DND-41 (cell line): Measurements from ENCODE around the gene ADPRHL1.

Experiments used
- ATAC-seq: fragments of 200-7000 bp; cut with Tn5 transposase; 3 replicates; pipeline ENCODE4 v1.9.1; 2021; ENCODE audit warnings: low read depth; ENCODE audit not compliant: insufficient read depth
- DNase-seq: peaks from one replicate; pipeline ENCODE4 v3.0.0-alpha.2; 2020
- H2AFZ ChIP-seq: 2 replicates; pipeline ENCODE4 v1.6.0; 2012; ENCODE audit warnings: low read depth, low read length
- H3K27ac ChIP-seq: 2 replicates; pipeline ENCODE4 v1.5.1; 2012; ENCODE audit warnings: low read length, inconsistent platforms
- H3K27me3 ChIP-seq: fragments of 200-600 bp; sonication (generic); 2 replicates; pipeline ENCODE4 v1.6.0; 2012; ENCODE audit warnings: low read length, mild to moderate bottlenecking, inconsistent platforms; ENCODE audit not compliant: insufficient read depth, poor library complexity
- H3K36me3 ChIP-seq: 2 replicates; pipeline ENCODE4 v1.5.1; 2012; ENCODE audit warnings: low read length, inconsistent platforms; ENCODE audit not compliant: insufficient read depth
- H3K4me1 ChIP-seq: 2 replicates; pipeline ENCODE4 v1.5.1; 2012; ENCODE audit warnings: mild to moderate bottlenecking, low read length; ENCODE audit not compliant: insufficient read depth
- H3K4me2 ChIP-seq: 2 replicates; pipeline ENCODE4 v1.6.0; 2012; ENCODE audit warnings: mild to moderate bottlenecking, moderate library complexity, low read length, inconsistent platforms; ENCODE audit not compliant: insufficient read depth
- H3K4me3 ChIP-seq, 2 experiments: fragments of 200-600 bp in 1 of 2; shearing (Covaris generic) in 1 of 2; 2 replicates each; pipeline ENCODE4 v1.5.1; 2012 to 2016; ENCODE audit warnings: inconsistent platforms in 2 of 2, low read length in 2 of 2, mild to moderate bottlenecking in 2 of 2, low read depth in 1 of 2, moderate library complexity in 1 of 2
- H3K79me2 ChIP-seq: 2 replicates; pipeline ENCODE4 v1.6.0; 2012; ENCODE audit warnings: low read length, inconsistent platforms; ENCODE audit not compliant: insufficient read depth
- H3K9ac ChIP-seq: 2 replicates; pipeline ENCODE4 v1.6.0; 2012; ENCODE audit warnings: low read depth, mild to moderate bottlenecking, inconsistent platforms, low read length, moderate library complexity
- H3K9me3 ChIP-seq: 2 replicates; pipeline ENCODE4 v1.5.1; 2012; ENCODE audit warnings: low read length, moderate library complexity, mild to moderate bottlenecking, inconsistent platforms; ENCODE audit not compliant: insufficient read depth, severe bottlenecking
- H4K20me1 ChIP-seq: 2 replicates; pipeline ENCODE4 v1.6.0; 2012; ENCODE audit warnings: low read length; ENCODE audit not compliant: insufficient read depth
- EZH2 ChIP-seq: IDR thresholded peaks from 3 replicates; pipeline ENCODE4 v1.6.1; 2012; ENCODE audit warnings: borderline replicate concordance, low read depth, mild to moderate bottlenecking, moderate library complexity, low read length, inconsistent platforms; ENCODE audit not compliant: severe bottlenecking
- TF ChIP-seq, protein P1 (sequence below): IDR thresholded peaks from 2 replicates; pipeline ENCODE4 v1.5.1; 2012; ENCODE audit warnings: borderline replicate concordance, low read length, moderate library complexity, mild to moderate bottlenecking; ENCODE audit not compliant: poor library complexity, severe bottlenecking; ENCODE audit errors: extremely low read depth

Gene ADPRHL1

GRCh38 chr13:113489171-113489548 lies 35.9 kb upstream of the ADPRHL1 start:
- Histone ChIP-seq H3K9me3 (no peaks in the 10 kb centered on the region), H3K79me2 (peaks cover 79% of the 10 kb centered on the region), H3K9ac (peak overlapping the region; percentile 82), H2AFZ (no peak overlapping the region), H3K27ac (peak overlapping the region; percentile 38; the same call in 1 of the 2 replicates), H3K27me3 (no peaks in the 10 kb centered on the region), H3K4me1 (peaks cover 48% of the 10 kb centered on the region), H4K20me1 (peaks cover 39% of the 10 kb centered on the region), H3K36me3 (peaks cover under 1% of the 10 kb centered on the region; the same call in 1 of the 2 replicates), H3K4me3 (peak overlapping the region; percentile 76 to 80; a peak in 3 of 4 replicates), H3K4me2 (peak overlapping the region; percentile 96)
- ATAC-seq (no peak), DNase-seq (no peak)
- TF ChIP-seq, protein P1, sequence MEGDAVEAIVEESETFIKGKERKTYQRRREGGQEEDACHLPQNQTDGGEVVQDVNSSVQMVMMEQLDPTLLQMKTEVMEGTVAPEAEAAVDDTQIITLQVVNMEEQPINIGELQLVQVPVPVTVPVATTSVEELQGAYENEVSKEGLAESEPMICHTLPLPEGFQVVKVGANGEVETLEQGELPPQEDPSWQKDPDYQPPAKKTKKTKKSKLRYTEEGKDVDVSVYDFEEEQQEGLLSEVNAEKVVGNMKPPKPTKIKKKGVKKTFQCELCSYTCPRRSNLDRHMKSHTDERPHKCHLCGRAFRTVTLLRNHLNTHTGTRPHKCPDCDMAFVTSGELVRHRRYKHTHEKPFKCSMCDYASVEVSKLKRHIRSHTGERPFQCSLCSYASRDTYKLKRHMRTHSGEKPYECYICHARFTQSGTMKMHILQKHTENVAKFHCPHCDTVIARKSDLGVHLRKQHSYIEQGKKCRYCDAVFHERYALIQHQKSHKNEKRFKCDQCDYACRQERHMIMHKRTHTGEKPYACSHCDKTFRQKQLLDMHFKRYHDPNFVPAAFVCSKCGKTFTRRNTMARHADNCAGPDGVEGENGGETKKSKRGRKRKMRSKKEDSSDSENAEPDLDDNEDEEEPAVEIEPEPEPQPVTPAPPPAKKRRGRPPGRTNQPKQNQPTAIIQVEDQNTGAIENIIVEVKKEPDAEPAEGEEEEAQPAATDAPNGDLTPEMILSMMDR = no peak
- TF ChIP-seq EZH2 = no peak

GRCh38 chr13:113488283-113488682 lies 35.0 kb upstream of the ADPRHL1 start:
- Histone ChIP-seq H4K20me1 (peaks cover 47% of the 10 kb centered on the region), H3K4me3 (peak overlapping the region in 1 of 2 experiments; percentile 80; a peak in 1 of 4 replicates), H3K36me3 (peaks cover 10% of the 10 kb centered on the region), H3K79me2 (peaks cover 86% of the 10 kb centered on the region), H3K27me3 (no peaks in the 10 kb centered on the region), H3K9me3 (no peaks in the 10 kb centered on the region), H3K9ac (peak overlapping the region; percentile 82; the same call in 1 of the 2 replicates), H3K27ac (no peak overlapping the region), H3K4me2 (peak overlapping the region; percentile 96), H2AFZ (no peak overlapping the region), H3K4me1 (peaks cover 48% of the 10 kb centered on the region)
- no peak for ATAC-seq
- no peak for DNase-seq
- TF ChIP-seq, protein P1 = no peak
- no peak for TF ChIP-seq EZH2

DNA sequence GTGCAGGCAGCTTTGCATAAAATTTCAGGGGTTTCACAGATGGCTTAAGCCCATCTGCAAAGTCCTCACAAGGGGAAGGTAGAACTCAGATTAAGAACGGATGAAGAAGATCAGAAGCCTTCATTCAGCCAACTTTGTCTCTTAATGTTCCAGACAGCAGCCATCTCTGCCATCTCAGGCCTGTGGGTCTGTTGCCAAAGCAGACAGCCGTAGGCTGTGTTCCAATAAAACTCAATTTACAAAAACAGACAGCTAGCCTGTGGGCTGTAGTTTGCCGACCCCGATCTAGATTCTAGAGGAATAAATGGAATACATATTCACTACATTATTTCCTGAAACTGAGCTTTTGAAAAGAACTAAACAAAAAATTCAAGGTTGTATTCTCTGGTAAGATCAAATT lies 33.4 kb upstream of the ADPRHL1 start:
- TF ChIP-seq, protein P1 = no peak
- no peak for TF ChIP-seq EZH2
- H3K4me1 ChIP-seq = peaks cover 35% of the 10 kb centered on the region
- H3K4me3 ChIP-seq = no peak overlapping the region
- ATAC-seq (no peak), DNase-seq (no peak)
- peaks cover 51% of the 10 kb centered on the region for H4K20me1 ChIP-seq
- H3K27ac ChIP-seq = no peak overlapping the region
- peaks cover 88% of the 10 kb centered on the region for H3K79me2 ChIP-seq
- H3K9ac ChIP-seq = no peak overlapping the region
- no peak overlapping the region for H3K4me2 ChIP-seq
- H2AFZ ChIP-seq = no peak overlapping the region
- no peaks in the 10 kb centered on the region for H3K27me3 ChIP-seq
- H3K9me3 ChIP-seq = no peaks in the 10 kb centered on the region
- H3K36me3 ChIP-seq = peaks cover 12% of the 10 kb centered on the region
